MM.1S (cell line): Measurements from ENCODE around the gene YTHDF1.

ENCODE experiments used
- DNase-seq: peaks from one replicate; pipeline ENCODE4 v3.0.0-alpha.2; 2015
- H2AFZ ChIP-seq: fragments of 300-600 bp; sonication (generic); 2 replicates; pipeline ENCODE4 v1.6.0; 2016; ENCODE audit warnings: antibody characterized with exemption, low read length
- H3F3A ChIP-seq: fragments of 300-600 bp; sonication (generic); 2 replicates; pipeline ENCODE4 v1.6.1; 2016; ENCODE audit warnings: mild to moderate bottlenecking, antibody characterized with exemption, low read length, moderate library complexity, mixed read lengths; ENCODE audit not compliant: insufficient read depth
- H3K27ac ChIP-seq: fragments of 300-600 bp; sonication (generic); 2 replicates; pipeline ENCODE4 v1.5.1; 2016; ENCODE audit warnings: mild to moderate bottlenecking, low read length
- H3K27me3 ChIP-seq: fragments of 300-600 bp; sonication (generic); replicated peaks from 2 replicates; pipeline ENCODE4 v1.6.0; 2016; ENCODE audit warnings: low read length; ENCODE audit not compliant: insufficient read depth
- H3K36me3 ChIP-seq: fragments of 300-600 bp; sonication (generic); replicated peaks from 2 replicates; pipeline ENCODE4 v1.6.1; 2016; ENCODE audit warnings: mild to moderate bottlenecking, low read length, mixed read lengths; ENCODE audit not compliant: insufficient read depth
- H3K4me1 ChIP-seq: fragments of 300-600 bp; sonication (generic); 2 replicates; pipeline ENCODE4 v1.6.1; 2016; ENCODE audit warnings: low read length, mixed read lengths
- H3K4me2 ChIP-seq: fragments of 300-600 bp; sonication (generic); 2 replicates; pipeline ENCODE4 v1.6.0; 2016; ENCODE audit warnings: low read depth, low read length
- H3K4me3 ChIP-seq: fragments of 300-600 bp; sonication (generic); 2 replicates; pipeline ENCODE4 v1.5.1; 2016; ENCODE audit warnings: low read length, mixed read lengths
- H3K79me2 ChIP-seq: fragments of 300-600 bp; sonication (generic); 2 replicates; pipeline ENCODE4 v1.6.1; 2016; ENCODE audit warnings: mixed run types, low read length, mixed read lengths
- H3K9ac ChIP-seq: fragments of 300-600 bp; sonication (generic); 2 replicates; pipeline ENCODE4 v1.6.1; 2016; ENCODE audit warnings: low read length, mixed read lengths
- H3K9me2 ChIP-seq: fragments of 300-600 bp; sonication (generic); replicated peaks from 2 replicates; pipeline ENCODE4 v1.6.1; 2016; ENCODE audit warnings: mild to moderate bottlenecking, low read length, mixed read lengths; ENCODE audit not compliant: insufficient read depth
- H3K9me3 ChIP-seq: fragments of 300-600 bp; sonication (generic); replicated peaks from 2 replicates; pipeline ENCODE4 v1.6.1; 2016; ENCODE audit warnings: mild to moderate bottlenecking, low read length, mixed read lengths; ENCODE audit not compliant: insufficient read depth
- H4K20me1 ChIP-seq: fragments of 300-600 bp; sonication (generic); 2 replicates; pipeline ENCODE4 v1.6.1; 2016; ENCODE audit warnings: mild to moderate bottlenecking, low read length, moderate library complexity, mixed read lengths; ENCODE audit not compliant: insufficient read depth
- CTCF ChIP-seq: fragments of 300-600 bp; sonication (generic); IDR thresholded peaks from 2 replicates; pipeline ENCODE4 v1.5.1; 2016; ENCODE audit warnings: antibody characterized with exemption, low read length, mixed read lengths
- EZH2 ChIP-seq: fragments of 300-600 bp; sonication (generic); optimal IDR thresholded peaks from 2 replicates; pipeline ENCODE3; 2017; ENCODE audit warnings: low read depth, mild to moderate bottlenecking, antibody characterized with exemption, low read length, mixed read lengths
- EZH2phosphoT487 ChIP-seq: fragments of 300-600 bp; sonication (generic); IDR thresholded peaks from 2 replicates; pipeline ENCODE4 v1.6.1; 2018; ENCODE audit warnings: antibody characterized with exemption, low read length

The YTHDF1 gene

GRCh38 chr20:63164484-63165355 lies 51.2 kb downstream of the YTHDF1 start:
- Histone ChIP-seq H3F3A (no peaks in the 10 kb centered on the region), H2AFZ (no peak overlapping the region), H3K4me3 (no peak overlapping the region), H3K9ac (no peak overlapping the region), H3K79me2 (no peaks in the 10 kb centered on the region), H3K27me3 (peaks cover 70% of the 10 kb centered on the region), H3K4me1 (no peaks in the 10 kb centered on the region), H4K20me1 (no peaks in the 10 kb centered on the region), H3K4me2 (no peak overlapping the region), H3K36me3 (no peaks in the 10 kb centered on the region), H3K9me2 (no peaks in the 10 kb centered on the region), H3K27ac (no peak overlapping the region), H3K9me3 (no peaks in the 10 kb centered on the region)
- no peak for DNase-seq
- TF ChIP-seq EZH2 (no peak), CTCF (no peak), EZH2phosphoT487 (no peak)

GRCh38 chr20:63163596-63164483 lies 52.1 kb downstream of the YTHDF1 start:
- H3K4me2 ChIP-seq: no peak overlapping the region
- H3K4me3 ChIP-seq: no peak overlapping the region
- no peak overlapping the region for H3K9ac ChIP-seq
- DNase-seq: no peak
- no peaks in the 10 kb centered on the region for H3K79me2 ChIP-seq
- no peaks in the 10 kb centered on the region for H4K20me1 ChIP-seq
- H3K9me2 ChIP-seq: no peaks in the 10 kb centered on the region
- no peaks in the 10 kb centered on the region for H3F3A ChIP-seq
- no peak overlapping the region for H3K27ac ChIP-seq
- no peaks in the 10 kb centered on the region for H3K4me1 ChIP-seq
- H3K36me3 ChIP-seq: no peaks in the 10 kb centered on the region
- H3K27me3 ChIP-seq: peaks cover 77% of the 10 kb centered on the region
- H3K9me3 ChIP-seq: no peaks in the 10 kb centered on the region
- no peak for TF ChIP-seq CTCF
- no peak for TF ChIP-seq EZH2phosphoT487
- TF ChIP-seq EZH2: no peak
- H2AFZ ChIP-seq: no peak overlapping the region

DNA sequence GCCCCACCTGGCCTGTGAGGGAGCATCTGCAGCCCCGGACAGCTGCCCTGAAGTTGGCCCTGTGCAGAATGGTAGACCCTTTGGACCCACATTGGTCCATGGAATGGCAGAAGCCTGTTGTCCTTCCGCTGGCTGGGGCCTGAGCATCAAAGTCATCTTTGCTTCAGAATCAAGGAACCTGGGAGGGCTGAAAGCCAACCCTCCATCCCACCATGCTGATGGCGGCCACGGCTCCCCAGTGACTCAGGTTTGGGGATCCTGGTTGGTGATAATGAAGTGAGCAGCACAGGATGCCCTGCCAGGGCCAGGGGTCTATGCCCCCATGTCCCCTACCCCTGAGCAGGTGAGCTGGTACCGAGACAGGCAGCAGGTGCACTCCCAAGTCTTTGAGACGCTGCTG lies 52.8 kb downstream of the YTHDF1 start:
- H3K9me2 ChIP-seq: no peaks in the 10 kb centered on the region
- H3K4me2 ChIP-seq: no peak overlapping the region
- DNase-seq: no peak
- TF ChIP-seq EZH2: no peak
- no peak for TF ChIP-seq CTCF
- no peak for TF ChIP-seq EZH2phosphoT487
- no peaks in the 10 kb centered on the region for H3F3A ChIP-seq
- no peaks in the 10 kb centered on the region for H3K9me3 ChIP-seq
- H3K9ac ChIP-seq: no peak overlapping the region
- H3K4me1 ChIP-seq: no peaks in the 10 kb centered on the region
- no peak overlapping the region for H3K4me3 ChIP-seq
- H2AFZ ChIP-seq: no peak overlapping the region
- no peaks in the 10 kb centered on the region for H4K20me1 ChIP-seq
- H3K79me2 ChIP-seq: no peaks in the 10 kb centered on the region
- no peaks in the 10 kb centered on the region for H3K36me3 ChIP-seq
- H3K27me3 ChIP-seq: peaks cover 82% of the 10 kb centered on the region
- H3K27ac ChIP-seq: no peak overlapping the region
